ENCODE measurements around the gene CDC40. TPM values are rescaled to one million over a fixed set of nuclear protein-coding genes. Genes with fewer than 3 reads are reported as not detected.

CDC40 gene
- total and polyA plus RNA-seq, 8 donors: 3.8 to 13.6 (median 9.7) TPM

GRCh38 chr6:110198561-110198960 is 18.3 kb downstream of the CDC40 start:
- DNase-seq: no peak
- H3K36me3 ChIP-seq: no peaks in the 10 kb centered on the region
- H3K4me3 ChIP-seq: no peak overlapping the region
- 96 to 97% methylated on average over 3 of the region's 3 CpGs for WGBS, 2 donors
- TF ChIP-seq CTCF (IDR thresholded peaks at IDR 0.05): no peak
- H3K27me3 ChIP-seq: no peaks in the 10 kb centered on the region
- no peaks in the 10 kb centered on the region for H3K9me3 ChIP-seq
- intact Hi-C loops (cut with DNase I): no loop called here
- peaks cover 0 to 14% (median 7%) of the 10 kb centered on the region in 3 donors for H3K4me1 ChIP-seq
- no peak overlapping the region for H3K27ac ChIP-seq
- peak; percentile 29 for FAIRE-seq
- no peak for ATAC-seq

- no peak for TF ChIP-seq CTCF (IDR thresholded peaks at IDR 0.05)
- 55 to 57% methylated on average over 3 of the region's 3 CpGs for WGBS, 2 donors
- intact Hi-C loops (cut with DNase I): no loop called here
- H3K4me3 ChIP-seq: no peak overlapping the region
- FAIRE-seq (no peak), ATAC-seq (peak in 3 of 4 donors; percentile 40 to 54 (median 46)), DNase-seq (no peak)
- H3K27me3 ChIP-seq: no peaks in the 10 kb centered on the region
- no peaks in the 10 kb centered on the region for H3K9me3 ChIP-seq
- peaks cover 0 to 14% (median 7%) of the 10 kb centered on the region in 3 donors for H3K4me1 ChIP-seq
- no peak overlapping the region for H3K27ac ChIP-seq
- no peaks in the 10 kb centered on the region for H3K36me3 ChIP-seq
Measured at GRCh38 chr6:110201151-110201884, 21.1 kb downstream of the CDC40 start.

GRCh38 chr6:110207652-110208051 is 27.4 kb downstream of the CDC40 start:
- intact Hi-C loops (cut with DNase I): no loop called here
- Histone ChIP-seq H3K36me3 (peaks cover 0 to 11% (median 3%) of the 10 kb centered on the region in 3 donors), H3K27ac (no peak overlapping the region), H3K9me3 (no peaks in the 10 kb centered on the region), H3K4me1 (no peaks in the 10 kb centered on the region), H3K27me3 (no peaks in the 10 kb centered on the region), H3K4me3 (no peak overlapping the region)
- no peak for DNase-seq
- no peak for TF ChIP-seq CTCF (IDR thresholded peaks at IDR 0.05)
- no peak for ATAC-seq
- WGBS, 2 donors: 98% methylated on average over 3 of the region's 3 CpGs
- FAIRE-seq: no peak

- ATAC-seq: no peak
Measured at GRCh38 chr6:110211753-110212152, 31.5 kb downstream of the CDC40 start.

More at GRCh38 chr6:110211753-110212152, 31.5 kb downstream of the CDC40 start:
- no peak for TF ChIP-seq CTCF (IDR thresholded peaks at IDR 0.05)
- no peaks in the 10 kb centered on the region for H3K9me3 ChIP-seq
- DNase-seq: no peak
- no peak overlapping the region for H3K27ac ChIP-seq
- no peaks in the 10 kb centered on the region for H3K27me3 ChIP-seq
- intact Hi-C loops (cut with DNase I): no loop called here
- whole genome bisulfite sequencing, 2 donors: 83 to 94% methylated on average over 1 of the region's 1 CpG
- peak; percentile 13 for FAIRE-seq
- no peak overlapping the region for H3K4me3 ChIP-seq
- no peaks in the 10 kb centered on the region for H3K4me1 ChIP-seq
- peaks cover 3 to 35% (median 7%) of the 10 kb centered on the region in 3 donors for H3K36me3 ChIP-seq

All from pancreas (tissue), 10 donors.